Smooth muscle cell of bladder (primary cell): Measurements from ENCODE around the gene KLRG1. TPM values are rescaled to one million over a fixed set of nuclear protein-coding genes. Genes with fewer than 3 reads are reported as not detected.

Experiments
- total RNA-seq: library from RNA; depleted of rRNA; stranded (reverse); fragments of >200 nt; gene quantifications from 2 replicates; pipeline ENCODE4 v1.2.3, GENCODE V29; 2014

The KLRG1 gene
- total RNA-seq: 0.28 and 0.65 TPM in 2 replicates

DNA sequence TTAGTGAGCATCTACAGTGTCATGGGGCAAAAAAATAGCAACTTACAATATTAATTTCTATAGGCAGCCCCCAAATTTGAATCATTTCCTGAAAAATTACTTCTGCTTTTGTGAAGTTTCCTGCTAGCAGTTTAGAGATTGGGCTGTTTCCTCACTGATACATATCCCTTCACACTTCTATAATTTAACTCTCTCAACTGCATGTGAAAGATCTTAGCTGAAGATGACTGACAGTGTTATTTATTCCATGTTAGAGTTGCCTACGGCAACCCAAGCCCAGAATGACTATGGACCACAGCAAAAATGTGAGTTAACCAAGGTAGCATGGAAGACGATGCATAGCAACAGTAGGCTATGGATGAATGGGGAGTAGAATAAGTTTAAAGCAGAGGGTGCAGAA lies at the start of gene KLRG1:
KLRG1 (plus strand) TSS at position 134 of the 400 bp plus-strand sequence; CDS start at position 224, 90 bp downstream.

DNA sequence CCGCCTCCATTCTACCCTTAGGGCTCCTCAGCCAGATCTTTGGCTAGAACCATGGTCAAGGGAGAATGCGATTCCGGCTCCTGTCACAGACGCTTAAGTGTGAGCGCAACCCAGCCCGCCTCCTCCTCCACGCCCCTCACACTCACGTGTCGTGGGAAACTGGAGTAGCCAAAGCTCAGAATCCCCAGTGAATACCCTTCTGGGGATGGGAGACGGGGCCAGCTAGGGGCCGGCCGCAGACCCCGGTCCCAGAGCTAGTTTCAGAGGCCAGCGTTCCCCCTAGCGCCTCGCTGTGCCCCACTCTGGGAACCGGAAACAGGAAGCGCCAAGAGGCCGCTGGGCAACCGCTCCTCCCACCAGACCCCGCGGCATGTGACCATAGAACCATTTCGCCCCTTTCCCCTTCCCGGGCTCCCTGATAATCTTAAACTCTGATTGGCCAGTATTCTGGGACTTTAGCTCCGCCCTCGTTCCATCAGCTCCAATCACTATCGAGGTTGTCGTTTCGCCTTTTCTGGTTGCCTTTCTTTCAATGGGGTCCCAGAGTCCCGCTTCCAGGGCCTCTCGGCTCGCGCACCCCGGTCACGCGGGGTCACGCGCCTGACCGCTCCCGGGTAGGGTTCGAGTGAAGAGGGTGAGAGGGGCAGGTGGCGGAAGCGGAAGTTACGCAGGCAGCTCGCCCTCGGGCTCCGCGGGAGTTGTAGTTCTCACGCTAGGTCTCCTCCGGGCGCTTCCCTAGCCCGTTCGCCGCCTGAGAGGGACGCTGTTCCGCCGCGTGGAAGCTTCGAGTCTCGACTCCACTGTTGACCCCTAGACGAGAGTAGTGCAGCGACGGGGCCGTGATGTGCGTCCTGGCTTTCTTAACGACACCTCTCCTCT lies 39.8 kb upstream of the KLRG1 start, which contains the start of gene M6PR:
M6PR (minus strand) TSS at position 304 of the 879 bp plus-strand sequence. CDS start 3,241 bp downstream, outside the sequence.

Other genes starting within 250 kb of the KLRG1 start
- gene A2ML1, start 166.9 kb upstream of the KLRG1 start, total RNA-seq: 0.09 and 0.14 TPM in 2 replicates
- 8.5 and 12.5 TPM in 2 replicates for gene PHC1, start 75.0 kb upstream of the KLRG1 start, total RNA-seq
- gene M6PR, start 39.9 kb upstream of the KLRG1 start, total RNA-seq: 309 and 402 TPM in 2 replicates
- gene A2M, start 126.4 kb downstream of the KLRG1 start, total RNA-seq: 10.8 and 12.1 TPM in 2 replicates
- not detected in 2 replicates for gene PZP, start 218.8 kb downstream of the KLRG1 start, total RNA-seq